ENCODE data around the gene POLR1G. TPM values are rescaled to one million over a fixed set of nuclear protein-coding genes. Genes with fewer than 3 reads are reported as not detected.
"Not testable (repeated sequence)": the region's sequence is repeated elsewhere in the genome, so short reads cannot be mapped to it uniquely, and the experiment has no call there.

POLR1G gene
- total and polyA plus RNA-seq, 9 of the 15 experiments (the other 6 are each of a cell fraction or from before 2014, with no cell fraction given) = 3.0 to 50.1 (median 27.4) TPM

DNA sequence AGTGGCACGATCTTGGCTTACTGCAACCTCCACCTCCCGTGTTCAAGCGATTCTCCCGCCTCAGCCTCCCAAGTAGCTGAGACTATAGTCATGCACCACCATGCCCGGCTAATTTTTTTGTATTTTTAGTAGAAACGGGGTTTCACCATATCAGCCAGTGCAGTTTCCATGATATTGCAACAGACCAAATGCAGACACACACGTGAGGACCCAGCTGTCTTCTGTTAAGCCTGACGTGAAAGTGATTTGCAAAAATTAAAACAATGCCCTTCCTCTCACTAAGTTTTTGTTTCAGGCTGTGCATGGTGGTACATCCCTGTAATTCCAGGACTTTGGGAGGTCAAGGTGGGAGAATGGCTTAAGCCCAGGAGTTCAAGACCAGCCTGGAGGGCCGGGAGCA, 24.6 kb downstream of the POLR1G start (continued):
- TF ChIP-seq ATF3 (IDR thresholded peaks at IDR 0.05) (peak; percentile 15; the same call in 1 of the 2 replicates), SOX6 (IDR thresholded peaks at IDR 0.05) (peak; percentile 68), CBFA2T3 (IDR thresholded peaks at IDR 0.05) (peak; percentile 41; the same call in 1 of the 2 replicates), CEBPB (tag; IDR thresholded peaks at IDR 0.05) (peak; percentile 86)
- not testable (repeated sequence) for TF ChIP-seq ATF3 (CRISPR knock-in tag; conservative IDR thresholded peaks at IDR 0.05)

DNA sequence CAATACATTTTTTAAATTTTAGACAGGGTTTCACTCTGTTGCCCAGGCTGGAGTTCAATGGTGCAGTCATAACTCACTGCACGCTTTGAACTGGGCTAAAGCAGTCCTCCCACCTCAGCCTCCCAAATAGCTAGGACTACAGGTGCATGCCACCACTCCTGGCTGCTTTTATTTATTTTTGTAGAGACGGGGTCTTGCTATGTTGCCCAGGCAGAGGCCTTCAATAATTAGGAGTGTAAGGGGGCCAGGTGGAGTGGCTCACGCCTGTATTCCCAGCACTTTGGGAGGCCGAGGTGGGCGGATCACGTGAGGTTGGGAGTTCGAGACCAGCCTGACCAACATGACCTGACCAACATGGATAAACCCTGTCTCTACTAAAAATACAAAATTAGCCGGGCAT, 26.1 kb downstream of the POLR1G start:
- H3K4me2 ChIP-seq (ENCODE audit: insufficient read depth, low read length); ATAC-seq; H3K9me3 ChIP-seq (replicated peaks; ENCODE audit: control insufficient read depth, insufficient read depth, low read depth, low read length); DNase-seq (ENCODE audit: extremely low read depth in 1 of 4, low spot score in 3 of 4); H3K9me1 ChIP-seq (ENCODE audit: control insufficient read depth, insufficient read depth, low read length); H3K4me3 ChIP-seq; CTCF ChIA-PET (ENCODE audit: low intra/inter-chr PET ratio); H3K79me2 ChIP-seq (ENCODE audit: control insufficient read depth, insufficient read depth, low read length); in situ Hi-C loops (cut with MboI); H3K36me3 ChIP-seq (ENCODE audit: control insufficient read depth, insufficient read depth, low read length); intact Hi-C loops (cut with micrococcal nuclease); BruUV-seq (replicated peaks); H4K20me1 ChIP-seq (replicated peaks; ENCODE audit: control insufficient read depth, insufficient read depth, low read length); FAIRE-seq; H3K9ac ChIP-seq (ENCODE audit: insufficient read depth in 1 of 2, low read depth in 2 of 2, low read length in 2 of 2); H3K27ac ChIP-seq (ENCODE audit: extremely low read depth, low read depth, low read length); H2AFZ ChIP-seq (ENCODE audit: low read depth, low read length); H3K27me3 ChIP-seq (ENCODE audit: control insufficient read depth in 2 of 2, insufficient read depth in 2 of 2, low read length in 2 of 2): not testable (repeated sequence)
- 77% methylated on average over 7 of the region's 8 CpGs for WGBS (ENCODE audit: insufficient coverage, low coverage, missing lambda C conversion rate)
- H3K4me1 ChIP-seq (replicated peaks in 1 of 2; ENCODE audit: control insufficient read depth in 2 of 2, insufficient read depth in 2 of 2, low read length in 2 of 2) = peaks cover 0 to 18% of the 10 kb centered on the region in 2 experiments; a peak in 3 of 5 replicates
- POLR2A ChIA-PET = interaction anchor here (0.7 to 0.9 kb wide), 2 partner anchors 8 to 47 kb away, joined by 3 read pairs; no protein-coding TSS in a partner anchor
- TF ChIP-seq EGR1 (conservative IDR thresholded peaks at IDR 0.05) (0 out of 2 replicates have a peak, but pooled peaks have one; percentile 11), KDM1A (IDR thresholded peaks at IDR 0.05) (0 out of 4 replicates have a peak, but pooled peaks have one; percentile 9 to 19), BCOR (IDR thresholded peaks at IDR 0.05) (0 out of 2 replicates have a peak, but pooled peaks have one; percentile 13), ZNF121 (CRISPR knock-in tag; conservative IDR thresholded peaks at IDR 0.05) (peak; percentile 86)

All from K562 (cell line).